NOMO-1 treated with DMSO at 0.1 percent for 48 hours (cell line): Measurements from ENCODE around the gene PLEKHM2.

ENCODE experiments used
- DNase-seq: peaks from one replicate; lab custom pipeline; 2025; ENCODE audit not compliant: unreplicated experiment; lab: John Stamatoyannopoulos, UW

Gene PLEKHM2

DNA sequence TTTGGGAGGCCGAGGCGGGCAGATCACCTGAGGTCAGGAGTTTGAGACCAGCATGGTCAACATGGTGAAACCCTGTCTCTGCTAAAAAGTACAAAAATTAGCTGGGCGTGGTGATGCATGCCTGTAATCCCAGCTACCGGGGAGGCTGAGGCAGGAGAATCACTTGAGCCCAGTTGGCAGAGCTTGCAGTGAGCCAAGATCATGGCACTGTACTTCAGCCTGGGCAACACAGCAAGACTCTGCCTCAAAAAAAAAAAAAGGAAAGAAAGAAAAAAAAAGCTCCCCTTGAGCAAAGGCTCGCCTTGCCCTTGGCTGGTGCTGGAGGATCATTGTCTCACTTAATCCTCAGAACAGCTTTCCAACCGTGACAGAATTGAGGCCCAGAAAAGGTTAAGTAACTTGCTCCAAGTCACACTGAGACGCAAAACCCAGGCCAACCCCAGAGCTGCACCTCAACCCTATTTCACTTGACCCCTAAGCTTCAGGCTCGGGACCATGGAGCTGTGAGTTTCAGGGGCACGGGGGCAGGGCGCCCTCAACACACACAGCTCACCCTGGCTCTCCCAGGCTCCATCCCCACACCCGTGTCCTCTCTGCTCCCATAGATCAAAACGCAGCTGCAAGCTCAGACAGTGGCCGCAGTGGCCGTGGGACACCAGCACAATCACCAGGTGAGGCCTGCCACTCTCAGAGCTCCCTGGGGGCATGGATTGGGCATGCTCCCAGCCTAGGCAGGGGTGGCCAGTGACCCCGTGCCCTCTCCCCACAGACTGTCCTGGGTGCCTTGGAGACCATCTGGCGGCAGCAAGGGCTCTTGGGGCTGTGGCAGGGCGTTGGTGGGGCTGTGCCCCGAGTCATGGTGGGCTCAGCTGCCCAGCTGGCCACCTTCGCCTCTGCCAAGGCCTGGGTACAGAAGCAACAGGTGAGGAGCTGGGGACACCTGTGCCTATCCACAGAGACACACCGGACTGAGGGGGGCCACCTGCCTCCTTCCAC lies 53.5 kb downstream of the PLEKHM2 start:
- no peak for DNase-seq

DNA sequence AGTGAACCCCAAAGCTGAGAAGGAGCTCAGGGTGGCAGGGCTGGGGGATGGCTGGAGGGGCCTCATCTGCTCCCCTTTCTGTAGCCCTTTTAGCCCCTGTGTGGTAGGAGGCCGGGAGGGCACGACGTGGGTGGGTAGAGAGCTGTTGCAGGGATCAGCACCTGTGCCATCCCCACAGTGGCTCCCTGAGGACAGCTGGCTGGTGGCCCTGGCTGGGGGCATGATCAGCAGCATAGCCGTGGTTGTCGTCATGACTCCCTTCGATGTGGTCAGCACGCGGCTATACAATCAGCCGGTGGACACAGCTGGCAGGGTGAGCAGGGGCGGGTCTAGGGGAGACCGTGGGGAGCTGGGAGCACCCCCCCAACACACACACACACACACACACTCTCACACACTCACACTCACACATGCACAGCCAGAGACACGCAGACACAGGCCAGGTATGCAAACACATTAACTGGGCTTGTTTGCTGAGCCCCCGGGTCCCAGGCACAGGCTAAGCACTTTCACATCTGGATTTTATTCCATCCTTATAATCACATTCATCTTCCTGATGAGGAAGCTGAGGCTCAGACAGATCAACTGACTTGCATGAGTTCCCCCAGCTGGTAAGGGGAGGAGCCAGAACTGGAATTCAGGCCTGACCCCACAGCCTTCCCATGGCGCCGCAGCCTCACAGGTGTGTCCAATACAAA lies 54.4 kb downstream of the PLEKHM2 start:
- DNase-seq: no peak

DNA sequence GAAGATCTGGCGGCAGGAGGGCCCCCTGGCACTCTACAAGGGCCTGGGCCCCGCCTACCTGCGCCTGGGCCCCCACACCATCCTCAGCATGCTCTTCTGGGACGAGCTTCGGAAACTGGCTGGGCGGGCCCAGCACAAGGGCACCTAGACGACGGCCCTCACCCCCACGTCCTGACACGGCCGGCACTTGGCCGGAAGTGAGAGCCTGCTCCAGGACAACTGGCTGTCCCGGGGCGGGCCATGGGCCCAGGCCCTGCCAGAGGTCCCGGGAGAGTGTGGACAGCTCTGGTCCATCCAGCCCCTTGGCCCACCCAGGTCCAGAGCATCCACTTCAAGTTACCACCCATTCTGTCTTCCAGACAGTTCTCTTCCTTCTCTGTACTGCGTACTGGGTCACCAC lies 55.1 kb downstream of the PLEKHM2 start:
- DNase-seq: no peak

DNA sequence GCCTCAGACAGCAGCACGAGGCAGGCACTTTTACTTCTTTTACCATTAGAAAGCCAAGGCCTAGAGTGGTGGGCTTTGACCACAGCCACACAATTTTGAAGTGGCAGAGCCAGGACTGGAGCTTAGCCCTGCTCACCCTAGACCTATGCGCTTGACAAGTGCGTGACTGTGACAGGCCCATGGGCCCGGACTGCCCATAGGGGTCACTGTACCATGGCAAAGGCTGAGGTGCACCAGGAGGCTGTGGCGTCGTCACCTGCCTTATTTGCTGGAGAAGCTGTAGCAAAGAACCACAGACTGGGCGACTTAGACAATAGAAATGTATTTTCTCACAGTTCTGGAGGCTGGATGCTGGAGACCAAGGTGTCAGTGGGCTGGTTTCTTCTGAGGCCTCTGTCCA lies 55.6 kb downstream of the PLEKHM2 start:
- no peak for DNase-seq

DNA sequence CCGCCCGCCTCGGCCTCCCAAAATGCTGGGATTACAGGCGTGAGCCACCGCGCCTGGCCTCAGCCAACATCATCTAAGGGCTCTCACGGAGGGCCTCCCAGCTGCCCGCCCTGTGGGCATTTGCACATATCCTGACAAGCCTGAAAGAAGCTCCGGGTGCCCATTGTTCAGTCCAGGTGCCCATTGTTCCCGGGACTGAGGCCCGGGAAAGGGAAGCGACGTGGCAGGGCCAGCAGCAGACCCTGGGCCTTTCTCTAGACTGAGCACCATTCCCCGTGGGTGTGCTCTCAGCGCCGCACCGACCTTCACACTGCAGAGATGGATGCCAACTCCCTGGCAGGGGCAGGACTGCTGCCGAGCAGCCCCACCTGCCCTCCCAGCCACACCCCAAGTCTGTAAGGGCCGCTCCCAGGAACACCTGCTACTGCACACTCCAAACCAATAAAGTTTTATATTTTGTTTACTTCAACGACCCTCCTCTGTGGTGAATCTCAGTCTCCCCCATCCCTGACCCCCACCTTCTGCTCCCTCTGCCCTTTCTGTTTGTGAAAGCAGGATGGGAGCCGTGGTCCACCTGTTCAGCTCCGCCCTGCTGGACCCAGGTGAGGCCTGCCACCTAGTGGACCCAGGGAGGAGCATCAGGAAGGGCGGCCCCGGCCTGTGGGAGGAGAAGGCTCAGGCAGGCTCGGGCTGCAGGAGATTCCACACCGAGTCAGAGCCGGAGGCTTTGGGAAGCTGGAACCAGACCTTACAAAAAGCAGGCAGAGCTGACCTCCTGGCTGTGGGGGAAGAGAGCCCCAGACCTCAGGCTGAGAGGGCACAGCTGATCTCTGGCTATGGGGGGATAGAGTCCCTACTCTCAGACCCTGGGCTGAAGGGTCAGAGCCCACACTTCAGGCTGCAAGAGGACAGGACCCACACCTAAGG lies 57.1 kb downstream of the PLEKHM2 start:
- DNase-seq: peak; percentile 54

DNA sequence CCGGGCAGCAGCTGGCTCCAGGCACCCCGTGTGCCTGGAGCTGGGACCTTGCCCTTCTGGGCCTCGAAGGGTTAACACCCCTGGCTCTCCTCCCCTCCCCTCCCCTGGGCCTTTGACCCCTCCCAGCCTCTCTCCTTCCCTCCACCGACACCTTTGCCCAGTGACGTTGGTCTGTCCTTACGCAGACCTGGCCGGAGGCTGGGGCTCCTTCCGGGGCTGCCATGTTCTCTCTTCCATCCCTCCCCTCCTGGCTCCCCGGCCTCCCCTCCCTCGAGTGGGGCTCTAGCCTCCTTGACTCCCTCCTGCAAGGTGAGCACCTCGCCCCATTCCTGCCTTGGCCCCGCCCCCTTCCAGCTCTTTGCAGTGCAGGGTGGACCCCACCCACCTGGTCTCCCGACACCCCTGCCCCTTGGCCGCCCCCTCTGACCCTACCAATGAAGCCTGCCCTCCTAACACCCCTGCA lies 58.2 kb downstream of the PLEKHM2 start, which contains the start of gene TMEM82:
TSS of gene TMEM82 (plus strand) at position 161 of the 463 bp plus-strand sequence. CDS start at position 222, 61 bp downstream.
- DNase-seq: no peak

DNA sequence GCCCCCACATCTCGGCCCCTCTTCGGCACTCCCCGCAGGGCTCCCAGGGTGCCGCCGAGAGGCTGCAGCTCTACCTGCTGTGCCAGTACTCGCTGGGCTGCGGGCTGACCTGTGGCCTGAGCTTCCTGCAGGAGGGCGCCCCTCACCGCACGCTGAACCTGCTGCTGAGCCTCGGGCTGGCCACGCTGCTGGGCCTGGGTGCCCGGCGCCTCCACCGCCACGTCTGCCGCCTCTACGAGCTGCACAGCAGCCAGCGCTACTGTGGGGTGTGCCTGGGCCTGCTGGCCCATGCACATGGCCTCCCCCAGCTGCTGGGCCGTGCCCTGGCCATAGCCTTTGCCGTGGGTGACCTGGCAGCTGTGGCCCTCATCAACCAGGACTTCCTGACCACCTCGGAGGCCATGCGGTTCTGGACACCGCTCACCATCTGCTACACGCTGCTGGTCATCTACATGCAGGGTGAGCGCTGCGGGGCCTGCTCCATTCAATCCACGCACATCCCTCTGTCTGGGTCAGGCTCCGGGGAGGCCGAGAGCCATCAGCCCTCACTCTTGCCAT lies 60.1 kb downstream of the PLEKHM2 start:
- no peak for DNase-seq

DNA sequence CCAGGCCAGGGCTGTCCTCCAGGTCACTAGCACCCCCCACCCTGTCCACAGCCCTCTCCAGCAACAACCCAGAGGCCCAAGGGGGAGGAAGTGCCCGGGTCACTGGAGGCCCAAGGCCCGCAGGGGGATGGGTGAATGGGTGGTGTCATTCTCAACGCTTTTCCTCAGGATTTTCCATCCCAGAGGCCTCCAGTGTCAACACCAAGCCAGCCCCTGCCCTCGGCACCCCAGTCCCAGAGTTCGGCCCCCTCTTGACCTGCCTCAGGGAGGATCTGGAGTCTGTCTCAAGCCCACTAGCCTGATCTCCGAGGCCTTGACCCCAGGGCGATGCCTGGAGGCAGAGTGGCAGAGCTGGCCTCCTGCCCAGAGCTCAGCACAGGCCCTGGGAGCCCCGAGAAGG lies 63.3 kb downstream of the PLEKHM2 start:
- DNase-seq: no peak

DNA sequence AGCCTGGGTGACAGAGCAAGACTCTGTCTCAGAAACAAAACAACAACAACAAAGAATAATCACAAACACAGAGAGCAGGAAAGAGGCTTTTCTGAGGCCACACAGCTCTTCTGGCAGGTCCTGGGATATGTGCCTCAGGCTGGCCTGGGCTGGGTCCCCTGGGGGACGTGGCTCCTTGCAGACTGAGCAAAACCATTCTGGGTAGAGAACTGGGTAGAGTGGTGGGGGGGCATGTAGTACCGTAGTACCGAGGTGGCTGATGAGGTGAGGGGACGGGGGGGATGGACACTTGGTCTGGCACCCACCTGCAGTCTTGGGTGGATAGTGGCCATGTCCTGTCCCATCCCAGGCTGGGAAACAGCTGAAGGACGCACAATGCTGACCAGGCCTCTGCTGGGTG lies 64.1 kb downstream of the PLEKHM2 start:
- no peak for DNase-seq

DNA sequence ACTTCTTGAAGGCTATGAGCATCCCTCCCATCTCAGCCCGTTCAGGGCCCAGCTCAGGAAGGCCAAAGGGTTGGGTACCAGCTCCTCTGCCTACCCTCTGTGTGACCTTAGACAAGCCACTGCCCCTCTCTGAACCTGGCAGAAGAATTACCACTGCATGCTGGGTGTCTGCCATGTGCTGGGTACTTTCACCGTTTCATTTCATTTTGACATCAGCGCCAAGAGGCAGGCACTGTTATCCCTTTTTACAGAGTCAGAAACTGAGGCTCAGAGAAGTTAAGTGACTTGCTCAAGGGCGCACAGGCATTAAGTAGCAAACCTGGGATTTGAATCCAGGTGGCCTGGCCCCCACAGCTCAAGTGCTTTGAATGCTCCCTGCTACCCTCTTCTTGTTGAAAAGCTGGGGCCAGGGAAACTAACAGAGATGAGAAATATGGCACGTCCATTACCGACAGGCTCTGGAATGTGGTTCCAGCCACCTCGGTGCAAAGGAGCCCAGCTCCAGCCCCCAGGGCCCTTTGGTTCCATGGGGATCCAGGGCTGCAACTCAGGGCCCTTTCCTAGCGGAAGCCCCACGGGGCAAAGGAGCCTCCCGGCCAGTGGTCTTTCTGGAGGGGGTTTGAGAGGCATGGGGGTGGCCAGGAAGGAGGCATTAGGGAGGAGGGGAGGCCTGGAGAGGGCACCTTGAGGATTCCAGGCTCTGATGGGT lies 64.7 kb downstream of the PLEKHM2 start:
- no peak for DNase-seq

DNA sequence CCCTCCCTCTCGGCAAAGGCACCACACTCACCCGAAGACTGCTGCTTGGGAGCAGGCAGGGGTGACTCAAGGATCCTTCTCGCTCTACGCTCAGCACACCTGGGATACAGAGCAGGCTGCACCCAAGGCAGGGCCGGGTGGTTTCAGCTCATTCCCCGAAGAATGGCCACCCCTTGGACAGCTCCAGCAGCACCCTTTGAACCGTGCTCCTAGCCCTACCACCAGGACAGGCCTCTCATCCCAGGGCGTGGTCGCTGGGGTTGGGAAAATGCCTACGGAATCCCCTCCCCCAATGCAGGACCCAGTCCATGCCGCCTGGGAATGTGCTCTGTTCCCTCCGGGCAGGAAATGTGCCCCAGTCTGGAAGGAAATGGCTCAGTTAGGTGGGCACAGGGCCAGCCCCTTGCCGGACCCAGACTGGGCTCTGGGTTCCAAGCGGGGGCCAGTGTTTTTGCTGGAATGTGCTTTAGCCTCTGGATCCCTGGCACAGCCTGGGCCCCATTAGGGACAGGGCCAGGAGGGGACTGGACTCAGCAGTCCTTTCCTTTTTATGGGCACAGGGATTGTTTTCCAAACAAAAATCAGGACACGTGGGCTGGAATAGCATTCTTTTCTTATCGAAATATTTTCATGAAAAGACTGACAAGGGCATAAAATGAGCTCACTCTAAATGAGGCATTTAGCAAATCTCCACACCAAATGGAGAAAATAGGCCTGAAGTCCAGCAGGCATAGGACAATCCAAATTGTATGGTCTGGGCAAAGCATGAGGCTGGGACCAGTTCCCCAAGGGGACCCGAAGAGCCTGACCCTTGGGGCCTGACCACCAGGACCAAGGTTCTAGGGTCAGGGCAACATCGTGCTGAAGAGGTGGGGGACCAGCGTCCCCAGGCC lies 65.5 kb downstream of the PLEKHM2 start:
- DNase-seq: no peak

DNA sequence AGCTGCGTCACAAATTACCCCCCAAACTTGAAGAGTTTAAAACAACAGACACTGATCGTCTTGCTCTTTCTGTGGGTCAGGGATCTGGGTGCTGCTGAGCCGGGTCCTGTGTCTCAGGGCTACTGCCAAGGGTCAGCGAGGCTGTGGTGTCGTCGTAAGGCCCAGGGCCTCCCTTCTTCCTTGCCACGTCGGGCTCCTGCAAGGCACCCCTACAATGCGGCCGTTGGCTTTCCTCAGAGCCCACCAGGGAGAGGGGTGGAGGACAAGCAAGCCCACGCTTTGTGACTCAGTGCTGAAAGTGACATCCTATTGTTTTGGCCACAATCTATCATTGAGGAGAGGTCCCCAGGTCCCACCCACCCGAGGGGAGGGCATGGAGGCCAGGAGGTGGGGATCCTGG lies 66.8 kb downstream of the PLEKHM2 start:
- DNase-seq: no peak

DNA sequence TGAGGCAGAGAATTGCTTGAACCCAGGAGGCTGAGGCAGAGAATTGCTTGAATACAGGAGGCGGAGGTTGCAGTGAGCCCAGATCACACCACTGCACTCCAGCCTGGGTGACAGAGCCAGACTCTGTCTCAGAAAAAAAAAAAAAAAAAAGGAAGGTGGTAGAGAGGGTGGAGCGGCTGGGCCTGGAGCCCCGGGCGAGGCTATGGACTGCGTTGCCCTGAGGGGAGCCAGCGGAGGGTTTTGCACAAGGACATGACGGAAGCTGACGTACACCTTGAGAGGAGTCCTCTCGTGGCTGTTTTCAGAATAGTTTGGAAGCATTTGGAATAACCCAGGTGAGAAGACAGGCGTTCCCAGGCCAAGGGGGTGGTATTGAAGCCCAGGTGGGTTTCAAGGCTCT lies 67.6 kb downstream of the PLEKHM2 start:
- DNase-seq: no peak

DNA sequence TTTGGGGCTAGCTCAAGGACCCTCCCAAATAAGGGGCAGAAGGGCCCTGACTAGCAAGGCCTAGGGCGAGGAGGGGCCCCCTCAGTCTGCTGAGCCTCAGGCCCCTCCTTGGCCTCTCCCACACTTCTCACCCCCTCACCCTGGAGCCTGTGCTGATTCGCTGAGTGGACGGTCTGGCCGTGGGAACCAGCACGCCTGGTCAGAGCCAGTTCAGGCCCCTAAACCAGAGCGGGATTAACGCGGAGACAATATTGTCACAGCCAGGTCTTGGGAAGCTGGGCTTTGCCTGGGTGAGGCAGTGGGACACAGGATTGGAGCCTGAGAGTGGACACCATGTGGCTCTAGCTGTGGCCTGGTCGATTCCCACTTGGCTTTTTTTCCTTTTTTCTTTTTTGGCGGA lies 69.7 kb downstream of the PLEKHM2 start:
- no peak for DNase-seq

DNA sequence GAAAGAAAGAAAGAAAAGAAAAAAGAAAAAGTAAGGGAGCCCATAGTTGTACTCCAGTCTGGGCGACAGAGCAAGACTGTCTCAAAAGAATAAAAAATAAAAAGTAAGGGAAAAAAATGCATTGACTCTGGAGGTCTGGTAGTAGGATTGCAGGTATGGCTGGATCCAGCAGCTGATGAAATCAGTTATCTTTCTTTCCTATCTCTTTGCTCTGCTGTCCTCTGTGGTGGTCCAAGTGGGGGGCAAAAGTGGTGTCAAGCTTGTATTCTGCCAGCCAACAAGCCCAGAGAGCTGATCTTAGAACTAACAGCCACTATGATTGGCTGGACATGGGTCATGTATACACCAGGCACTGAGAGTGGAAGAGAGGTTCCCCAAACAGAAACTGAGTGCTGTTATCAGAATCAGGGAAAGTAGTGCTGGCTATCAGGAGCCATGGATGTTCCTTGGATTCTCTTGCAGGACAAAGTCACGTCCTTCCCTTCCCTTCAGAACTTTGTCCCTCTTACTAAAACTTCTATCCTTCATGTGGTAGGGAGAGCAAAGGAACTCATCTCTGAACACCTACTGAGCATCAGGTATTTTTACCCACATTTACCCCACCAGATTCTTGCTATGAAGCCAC lies 71.0 kb downstream of the PLEKHM2 start:
- no peak for DNase-seq

DNA sequence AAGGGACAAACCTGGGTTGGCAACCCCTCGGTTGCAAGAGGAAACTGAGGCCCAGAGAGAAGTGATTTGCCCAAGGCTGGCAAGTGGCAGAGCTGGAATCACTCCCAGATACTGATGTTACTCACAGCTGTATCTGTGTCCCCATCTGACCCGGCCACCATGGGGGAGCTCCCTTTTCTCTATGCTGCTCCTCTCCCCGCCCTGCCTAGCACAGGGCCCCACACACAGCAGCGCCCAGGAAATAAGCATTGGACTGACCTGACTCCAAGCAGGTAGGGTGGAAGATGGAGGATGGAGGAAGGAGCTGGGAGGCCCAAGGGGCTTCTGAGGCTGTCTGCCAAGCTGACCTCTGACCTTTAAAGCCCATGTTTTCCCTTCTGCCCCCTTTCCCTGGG lies 71.5 kb downstream of the PLEKHM2 start:
- DNase-seq: no peak

DNA sequence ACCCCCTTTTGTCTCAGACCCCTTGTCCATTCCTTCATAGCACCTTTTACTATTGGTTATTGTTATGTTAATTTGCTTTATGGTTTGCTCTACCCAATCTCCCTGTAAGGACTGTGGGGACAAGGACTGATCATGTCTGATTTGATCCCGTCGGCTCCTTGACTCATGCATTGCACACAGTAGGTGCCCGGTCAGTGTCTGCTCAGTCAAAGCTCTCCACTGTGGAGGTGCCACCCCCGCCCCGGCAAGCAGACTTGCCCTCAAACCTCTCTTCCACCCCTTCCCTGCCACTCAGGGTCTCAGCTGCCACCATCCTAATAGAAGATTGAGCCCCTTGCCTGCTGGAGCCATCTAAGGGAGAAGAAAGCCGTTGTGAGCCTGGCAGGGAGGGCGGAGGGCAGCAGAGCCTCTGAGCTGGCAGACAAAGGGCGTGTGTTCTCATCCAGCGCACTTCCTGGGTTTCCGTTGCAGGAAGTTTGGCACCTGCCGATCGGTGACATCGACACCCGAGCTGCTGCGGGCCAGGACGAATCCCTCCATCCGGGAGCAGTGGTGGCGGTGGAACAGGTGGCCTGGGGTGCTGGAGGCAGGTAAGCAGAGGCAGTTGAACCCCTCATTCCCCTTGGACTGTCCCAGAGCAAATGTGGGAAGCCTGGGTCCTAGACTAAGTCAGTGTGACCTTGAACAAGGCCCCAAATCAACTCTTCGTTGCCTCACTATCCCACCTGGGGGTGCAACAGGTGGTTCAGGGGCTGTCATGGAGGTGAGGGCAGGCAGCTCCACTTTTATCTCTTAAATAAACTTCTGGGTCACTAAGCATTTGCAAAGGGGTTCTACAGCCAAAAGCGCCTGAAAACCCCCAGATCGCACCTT lies 72.3 kb downstream of the PLEKHM2 start:
- no peak for DNase-seq
